Stimulated activated effector memory CD8-positive, alpha-beta T cell treated with anti-CD3 and anti-CD28 coated beads, Interleukin-12 subunit alpha, Interleukin-12 subunit beta, amount 100 ng/mL, for 72 hours (primary cell): ENCODE measurements around the gene FHAD1.
"Not testable (repeated sequence)": the region's sequence is repeated elsewhere in the genome, so short reads cannot be mapped to it uniquely, and the experiment has no call there.

Experiments
- ATAC-seq: fragments of 150-1000 bp; cut with Tn5 transposase; 2 replicates; pipeline ENCODE4 v1.10.0; 2021
- DNase-seq, 2 donors: peaks; one replicate each; pipeline ENCODE4 v3.0.0; 2021 to 2022; ENCODE audit warnings: low spot score in 2 of 2
- H3K27ac Mint-ChIP-seq: one replicate; pipeline ENCODE4 v1.8.0; 2022; ENCODE audit warnings: mild to moderate bottlenecking, mixed read lengths
- H3K36me3 Mint-ChIP-seq: one replicate; pipeline ENCODE4 v1.8.0; 2022; ENCODE audit warnings: mild to moderate bottlenecking, mixed read lengths
- H3K4me1 Mint-ChIP-seq: one replicate; pipeline ENCODE4 v1.8.0; 2022; ENCODE audit warnings: mixed read lengths
- H3K4me3 Mint-ChIP-seq: one replicate; pipeline ENCODE4 v1.8.0; 2022; ENCODE audit warnings: mild to moderate bottlenecking, mixed read lengths
- H3K9me3 Mint-ChIP-seq: one replicate; pipeline ENCODE4 v1.8.0; 2022; ENCODE audit warnings: mixed read lengths

FHAD1 gene

GRCh38 chr1:15381805-15382204 is 134.8 kb downstream of the FHAD1 start:
- no peak overlapping the region for H3K4me3 Mint-ChIP-seq
- H3K4me1 Mint-ChIP-seq, result peaks cover 10% of the 10 kb centered on the region
- no peaks in the 10 kb centered on the region for H3K9me3 Mint-ChIP-seq
- ATAC-seq (no peak), DNase-seq (no peak)
- no peaks in the 10 kb centered on the region for H3K36me3 Mint-ChIP-seq
- no peak overlapping the region for H3K27ac Mint-ChIP-seq

DNA sequence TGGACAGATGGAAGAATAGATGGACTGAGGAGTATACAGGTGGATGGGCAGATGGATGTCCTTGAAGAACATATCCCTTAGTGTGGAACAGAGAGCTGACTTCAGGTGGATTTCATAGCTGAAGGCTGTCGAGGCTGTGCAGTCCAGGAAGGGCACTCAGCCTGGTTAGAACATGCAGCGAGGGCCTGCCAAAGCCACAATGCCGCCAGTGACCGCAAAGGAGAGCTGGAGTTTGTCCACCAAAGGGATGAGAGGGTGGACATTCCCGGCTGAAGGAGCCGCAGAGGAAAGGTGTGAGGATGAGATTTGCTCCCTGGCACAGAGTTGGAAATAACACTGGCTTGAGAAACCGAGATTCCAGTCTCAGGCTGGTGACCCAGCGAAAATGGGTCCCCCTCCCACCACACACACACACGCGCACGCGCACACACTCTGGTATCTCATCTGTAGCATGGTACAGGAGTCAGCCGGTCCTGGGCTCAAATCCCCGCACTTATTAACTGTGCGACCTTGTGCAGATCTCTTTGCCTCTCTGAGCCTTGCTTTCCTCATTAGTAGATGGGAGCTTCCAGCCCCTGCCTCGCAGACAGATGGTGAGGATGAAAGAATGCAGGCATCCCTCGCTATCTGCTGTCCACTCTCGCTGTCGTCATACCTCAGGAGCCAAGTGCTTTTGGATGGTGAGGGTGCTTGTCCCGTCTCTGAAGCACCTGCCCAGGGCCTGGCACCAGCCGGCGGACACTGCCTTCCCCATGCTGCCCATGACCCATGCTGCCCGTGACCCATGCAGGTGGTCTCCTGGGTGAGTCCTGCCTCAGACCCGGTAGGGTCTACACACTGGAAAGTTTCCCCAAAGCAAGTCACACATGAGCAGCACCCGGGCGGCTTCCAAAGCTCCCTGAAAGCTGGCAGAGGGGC is 135.8 kb downstream of the FHAD1 start:
- DNase-seq (no peak), ATAC-seq (peak; percentile 16)
- Mint-ChIP-seq H3K9me3 (no peaks in the 10 kb centered on the region), H3K27ac (no peak overlapping the region), H3K4me1 (peaks cover 10% of the 10 kb centered on the region), H3K4me3 (no peak overlapping the region), H3K36me3 (no peaks in the 10 kb centered on the region)

- peaks cover 10% of the 10 kb centered on the region for H3K4me1 Mint-ChIP-seq
- no peak overlapping the region for H3K4me3 Mint-ChIP-seq
- DNase-seq (no peak), ATAC-seq (no peak)
- H3K27ac Mint-ChIP-seq, result no peak overlapping the region
- H3K9me3 Mint-ChIP-seq, result no peaks in the 10 kb centered on the region
- H3K36me3 Mint-ChIP-seq, result no peaks in the 10 kb centered on the region
Observed at GRCh38 chr1:15383810-15384209, 136.8 kb downstream of the FHAD1 start.

- DNase-seq (no peak), ATAC-seq (peak; percentile 6)
- H3K4me3 Mint-ChIP-seq, result no peak overlapping the region
- H3K27ac Mint-ChIP-seq, result no peak overlapping the region
- H3K4me1 Mint-ChIP-seq, result peaks cover 10% of the 10 kb centered on the region
- H3K9me3 Mint-ChIP-seq, result no peaks in the 10 kb centered on the region
- no peaks in the 10 kb centered on the region for H3K36me3 Mint-ChIP-seq
Observed at GRCh38 chr1:15384301-15384901, 137.4 kb downstream of the FHAD1 start.

DNA sequence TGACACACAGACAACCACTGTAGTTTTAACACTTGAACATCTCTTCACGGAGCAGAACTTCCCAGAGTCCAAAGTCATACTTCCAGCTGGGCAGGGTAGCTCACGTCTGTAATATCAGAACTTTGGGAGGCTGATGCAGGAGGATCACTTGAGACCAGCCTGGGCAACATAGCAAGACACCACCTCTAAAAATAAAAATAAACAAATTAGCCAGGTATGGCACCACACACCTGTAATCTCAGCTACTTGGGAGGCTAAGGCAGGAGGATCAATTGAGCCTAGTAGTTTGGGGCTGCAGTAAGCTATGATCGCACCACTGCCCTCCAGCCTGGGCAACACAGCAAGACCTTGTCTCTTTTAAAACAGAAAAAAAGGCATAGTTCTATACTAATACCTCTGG is 138.4 kb downstream of the FHAD1 start:
- Mint-ChIP-seq H3K4me1 (peaks cover 10% of the 10 kb centered on the region), H3K36me3 (no peaks in the 10 kb centered on the region), H3K9me3 (no peaks in the 10 kb centered on the region), H3K27ac (no peak overlapping the region), H3K4me3 (no peak overlapping the region)
- no peak for ATAC-seq
- DNase-seq, result no peak

- no peak overlapping the region for H3K4me3 Mint-ChIP-seq
- peak; percentile 54 for ATAC-seq
- no peak for DNase-seq
- H3K4me1 Mint-ChIP-seq, result peaks cover 10% of the 10 kb centered on the region
- H3K36me3 Mint-ChIP-seq, result no peaks in the 10 kb centered on the region
- H3K9me3 Mint-ChIP-seq, result no peaks in the 10 kb centered on the region
- H3K27ac Mint-ChIP-seq, result no peak overlapping the region
Observed at GRCh38 chr1:15386164-15386749, 139.2 kb downstream of the FHAD1 start.

- DNase-seq (no peak), ATAC-seq (no peak)
- H3K4me1 Mint-ChIP-seq, result peaks cover 10% of the 10 kb centered on the region
- no peaks in the 10 kb centered on the region for H3K9me3 Mint-ChIP-seq
- no peak overlapping the region for H3K4me3 Mint-ChIP-seq
- H3K27ac Mint-ChIP-seq, result no peak overlapping the region
- no peaks in the 10 kb centered on the region for H3K36me3 Mint-ChIP-seq
Observed at GRCh38 chr1:15388201-15388880, 141.3 kb downstream of the FHAD1 start.

- H3K9me3 Mint-ChIP-seq, H3K4me1 Mint-ChIP-seq, H3K36me3 Mint-ChIP-seq, ATAC-seq, H3K4me3 Mint-ChIP-seq, H3K27ac Mint-ChIP-seq, DNase-seq: not testable (repeated sequence)
Observed at GRCh38 chr1:15389828-15390227, 142.8 kb downstream of the FHAD1 start.

GRCh38 chr1:15390667-15391066 is 143.6 kb downstream of the FHAD1 start:
- H3K4me1 Mint-ChIP-seq, result no peaks in the 10 kb centered on the region
- H3K27ac Mint-ChIP-seq, result no peak overlapping the region
- no peaks in the 10 kb centered on the region for H3K9me3 Mint-ChIP-seq
- H3K36me3 Mint-ChIP-seq, result no peaks in the 10 kb centered on the region
- DNase-seq (no peak), ATAC-seq (no peak)
- no peak overlapping the region for H3K4me3 Mint-ChIP-seq

- no peak overlapping the region for H3K27ac Mint-ChIP-seq
- no peaks in the 10 kb centered on the region for H3K9me3 Mint-ChIP-seq
- H3K4me3 Mint-ChIP-seq, result no peak overlapping the region
- ATAC-seq, result no peak
- DNase-seq, result no peak
- H3K36me3 Mint-ChIP-seq, result no peaks in the 10 kb centered on the region
- no peaks in the 10 kb centered on the region for H3K4me1 Mint-ChIP-seq
Observed at GRCh38 chr1:15391366-15391765, 144.3 kb downstream of the FHAD1 start.

GRCh38 chr1:15393475-15394257 is 146.6 kb downstream of the FHAD1 start:
- ATAC-seq (no peak), DNase-seq (no peak)
- H3K27ac Mint-ChIP-seq, result no peak overlapping the region
- no peaks in the 10 kb centered on the region for H3K36me3 Mint-ChIP-seq
- no peak overlapping the region for H3K4me3 Mint-ChIP-seq
- H3K4me1 Mint-ChIP-seq, result no peaks in the 10 kb centered on the region
- no peaks in the 10 kb centered on the region for H3K9me3 Mint-ChIP-seq

DNA sequence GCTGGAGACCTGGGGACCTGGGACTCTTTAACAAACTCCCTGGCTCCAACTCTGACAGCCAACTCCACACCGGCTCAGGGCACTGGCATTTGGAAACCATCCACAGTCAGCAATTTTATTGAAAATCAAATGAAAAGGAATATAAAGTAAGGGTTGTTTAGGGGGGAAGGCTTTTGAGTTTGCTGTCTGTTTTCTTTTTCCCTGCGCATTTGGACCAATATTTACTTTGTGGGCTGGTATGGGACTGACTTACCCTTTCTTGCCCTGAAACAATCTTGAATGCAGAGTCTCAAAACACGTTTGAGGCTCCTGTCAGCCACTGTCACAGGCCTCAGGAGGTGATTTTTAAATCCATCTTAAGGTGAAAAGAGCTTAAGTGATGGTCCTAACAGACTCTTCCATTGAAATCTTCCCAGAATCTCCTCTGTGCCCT is 147.3 kb downstream of the FHAD1 start:
- Mint-ChIP-seq H3K36me3 (no peaks in the 10 kb centered on the region), H3K4me1 (no peaks in the 10 kb centered on the region), H3K27ac (no peak overlapping the region), H3K4me3 (no peak overlapping the region), H3K9me3 (no peaks in the 10 kb centered on the region)
- DNase-seq, result no peak
- no peak for ATAC-seq

- DNase-seq, result no peak
- Mint-ChIP-seq H3K4me3 (no peak overlapping the region), H3K9me3 (no peaks in the 10 kb centered on the region), H3K36me3 (no peaks in the 10 kb centered on the region), H3K27ac (no peak overlapping the region), H3K4me1 (no peaks in the 10 kb centered on the region)
- no peak for ATAC-seq
Observed at GRCh38 chr1:15397236-15397635, 150.2 kb downstream of the FHAD1 start.

GRCh38 chr1:15399710-15400109 is 152.7 kb downstream of the FHAD1 start:
- Mint-ChIP-seq H3K27ac (no peak overlapping the region), H3K4me1 (no peaks in the 10 kb centered on the region), H3K9me3 (no peaks in the 10 kb centered on the region), H3K4me3 (no peak overlapping the region), H3K36me3 (no peaks in the 10 kb centered on the region)
- DNase-seq (no peak), ATAC-seq (no peak)

DNA sequence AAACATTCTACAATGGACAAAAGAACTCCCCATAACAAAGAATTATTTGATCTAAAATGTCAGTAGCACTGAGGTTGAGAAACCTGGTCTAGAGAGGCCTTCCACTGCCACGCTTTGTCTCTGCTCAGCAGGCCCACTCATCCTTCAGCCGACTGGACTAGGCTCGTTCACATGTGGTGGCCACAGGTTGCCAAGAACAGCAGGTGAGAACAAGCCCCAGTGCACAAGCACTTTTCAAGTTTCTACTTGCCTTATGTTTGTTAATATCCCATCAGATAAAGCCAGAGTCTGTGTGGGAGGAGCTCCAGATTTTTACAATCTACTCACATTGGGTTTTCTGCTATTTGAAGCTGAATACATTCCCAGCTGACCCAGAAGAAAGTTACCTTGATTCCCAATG is 153.6 kb downstream of the FHAD1 start:
- Mint-ChIP-seq H3K36me3 (peaks cover 6% of the 10 kb centered on the region), H3K4me3 (no peak overlapping the region), H3K9me3 (no peaks in the 10 kb centered on the region), H3K27ac (no peak overlapping the region), H3K4me1 (peaks cover 8% of the 10 kb centered on the region)
- ATAC-seq, result no peak
- DNase-seq, result no peak
